GM18526 (cell line): Measurements from ENCODE around the gene GAD2.

ENCODE experiments used
- POLR2A ChIP-seq: IDR thresholded peaks from 3 replicates; pipeline ENCODE4 v1.6.1; 2011; ENCODE audit not compliant: insufficient read length; ENCODE audit errors: extremely low read depth

GAD2 gene

DNA sequence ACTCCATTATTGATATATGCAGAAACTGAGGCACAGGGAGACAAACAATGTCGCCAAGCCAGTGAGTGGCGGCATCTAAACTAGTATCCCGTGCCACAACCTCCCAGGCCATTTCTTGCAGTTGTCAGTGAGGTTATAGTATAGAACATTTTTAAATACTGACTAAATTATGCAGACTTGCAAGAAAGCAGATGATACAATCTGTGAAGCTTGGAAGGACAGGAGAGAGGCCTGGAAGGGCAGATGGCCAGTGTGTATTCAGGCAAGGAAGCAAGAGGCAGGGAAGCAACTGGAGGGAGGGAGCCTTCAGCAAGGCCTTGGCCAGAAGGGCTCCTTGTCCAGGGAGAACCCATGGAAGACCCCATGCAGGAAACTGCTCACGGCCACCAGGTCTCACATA is 111.2 kb downstream of the GAD2 start:
- TF ChIP-seq POLR2A, result no peak

GRCh38 chr10:26331371-26331770 is 114.8 kb downstream of the GAD2 start:
- TF ChIP-seq POLR2A, result no peak

- no peak for TF ChIP-seq POLR2A
Measured at GRCh38 chr10:26334232-26334931, 117.8 kb downstream of the GAD2 start.

GRCh38 chr10:26334932-26335573 is 118.5 kb downstream of the GAD2 start:
- no peak for TF ChIP-seq POLR2A

DNA sequence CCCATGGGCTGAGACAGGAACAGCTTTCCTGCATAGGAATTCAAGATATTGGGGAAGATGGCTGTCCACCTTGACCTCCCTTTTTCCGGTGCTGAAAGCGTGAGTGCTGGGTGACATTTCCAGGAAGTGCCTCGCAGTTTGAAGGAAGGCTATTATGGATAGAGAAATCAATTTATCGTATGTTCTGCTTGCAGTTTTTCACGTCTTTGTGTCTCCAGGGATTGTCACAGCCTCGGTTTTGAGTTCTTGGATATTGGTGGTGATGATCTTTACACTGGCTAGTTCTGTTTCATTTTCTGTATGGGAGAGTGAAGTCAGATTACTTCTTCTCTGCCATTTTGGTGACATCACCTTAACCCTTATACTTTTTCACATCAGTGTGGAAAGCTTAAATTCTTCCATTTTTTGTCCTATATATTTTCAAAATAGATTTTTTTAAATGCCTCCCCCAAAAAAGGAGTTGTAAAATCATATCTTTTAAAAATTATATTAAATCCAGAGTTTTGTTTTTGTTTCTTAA is 119.1 kb downstream of the GAD2 start:
- TF ChIP-seq POLR2A, result no peak

GRCh38 chr10:26336979-26337378 is 120.4 kb downstream of the GAD2 start:
- TF ChIP-seq POLR2A, result no peak

DNA sequence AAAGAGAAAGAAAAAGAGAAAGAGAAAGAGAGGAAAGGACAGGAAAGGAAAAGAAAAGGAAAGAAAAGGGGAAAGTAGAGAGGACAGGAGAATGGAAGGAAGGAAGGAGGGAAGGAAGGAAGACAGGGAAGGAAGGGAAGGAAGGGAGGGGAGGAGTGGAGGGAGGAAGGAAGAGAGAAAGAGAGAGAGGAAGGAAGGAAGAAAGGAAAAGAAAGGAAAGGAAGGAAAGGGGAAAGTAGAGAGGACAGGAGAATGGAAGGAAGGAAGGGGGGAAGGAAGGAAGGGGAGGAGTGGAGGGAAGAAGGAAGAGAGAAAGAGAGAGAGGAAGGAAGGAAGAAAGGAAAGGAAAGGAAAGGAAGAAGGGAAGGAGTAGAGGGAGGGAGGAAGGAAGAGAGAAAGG is 125.1 kb downstream of the GAD2 start:
- TF ChIP-seq POLR2A, result no peak
